Liver (tissue), 5 donors: ENCODE data around the gene TEX12. TPM values are rescaled to one million over a fixed set of nuclear protein-coding genes. Genes with fewer than 3 reads are reported as not detected.

Source experiments
- polyA plus RNA-seq, 2 donors: library from polyadenylated mRNA; stranded (reverse) in 1 of 2; unstranded in 1 of 2; fragments of 200-250 nt in 1 of 2; fragments of >200 nt in 1 of 2; fragmentation: Nextera tagmentation in 1 of 2; extraction: Ambion mirVana in 1 of 2; gene quantifications; one replicate each; pipeline versions ENCODE4 v1.2.1 to v1.2.3, GENCODE V29; 2013 to 2015
- small RNA-seq: library from RNA; depleted of rRNA; stranded (forward); fragments of <200 nt; gene quantifications from one replicate; pipeline ENCODE3, GENCODE V24; 2014
- total RNA-seq, 2 donors: library from RNA; depleted of rRNA; stranded (reverse); fragments of >200 nt; gene quantifications; one replicate each; pipeline ENCODE4 v1.2.3, GENCODE V29; 2014
- donor health status: healthy.
- donor health status: healthy.
- donor health status: healthy.

The TEX12 gene
- total and polyA plus RNA-seq, 4 donors, result 0.07 to 0.42 (median 0.29) TPM; not detected in 1

Small RNA genes lying within 50 kb of the gene (small RNA-seq; reads per million reads assigned to genes)
- gene MRPS36P4, result not detected

Other genes with a start within 250 kb of the TEX12 start
- gene C11orf52, start 248.5 kb upstream of the TEX12 start, total RNA-seq, result 1 to 10 TPM; 4.2 to 5.1 TPM
- gene C11orf52, start 248.5 kb upstream of the TEX12 start, polyA plus RNA-seq, result 10 to 100 TPM in 1 of 2 donors, 1 to 10 TPM in 1; 9.6 to 10.9 TPM
- gene DIXDC1, start 230.0 kb upstream of the TEX12 start, total RNA-seq, result 10 to 100 TPM in 1 of 2 donors, 1 to 10 TPM in 1; 7.3 to 12.5 TPM
- gene DIXDC1, start 230.0 kb upstream of the TEX12 start, polyA plus RNA-seq, result 1 to 10 TPM; 2.8 to 4.1 TPM
- 10 to 100 TPM; 15.6 to 16.3 TPM for gene DLAT, start 142.0 kb upstream of the TEX12 start, total RNA-seq
- gene DLAT, start 142.0 kb upstream of the TEX12 start, polyA plus RNA-seq, result 10 to 100 TPM in 1 of 2 donors, 1 to 10 TPM in 1; 8.8 to 10.8 TPM
- under 1 TPM; 0.25 to 0.42 TPM for gene PIH1D2, start 93.4 kb upstream of the TEX12 start, total RNA-seq
- under 1 TPM; 0.43 to 0.52 TPM for gene PIH1D2, start 93.4 kb upstream of the TEX12 start, polyA plus RNA-seq
- gene NKAPD1, start 93.1 kb upstream of the TEX12 start, total RNA-seq, result 10 to 100 TPM in 1 of 2 donors, 1 to 10 TPM in 1; 7.3 to 11.2 TPM
- 1 to 10 TPM; 5.3 to 7.6 TPM for gene NKAPD1, start 93.1 kb upstream of the TEX12 start, polyA plus RNA-seq
- gene TIMM8B, start 80.6 kb upstream of the TEX12 start, total RNA-seq, result 10 to 100 TPM; 23.4 to 80.0 TPM
- 100 to 1,000 TPM in 1 of 2 donors, 10 to 100 TPM in 1; 77.5 to 108 TPM for gene TIMM8B, start 80.6 kb upstream of the TEX12 start, polyA plus RNA-seq
- gene SDHD, start 80.5 kb upstream of the TEX12 start, total RNA-seq, result 100 to 1,000 TPM; 154 to 164 TPM
- 100 to 1,000 TPM; 190 to 277 TPM for gene SDHD, start 80.5 kb upstream of the TEX12 start, polyA plus RNA-seq
- 1 to 10 TPM; 3.8 to 5.2 TPM for gene IL18, start 3.3 kb upstream of the TEX12 start, total RNA-seq
- 1 to 10 TPM; 3.0 to 3.3 TPM for gene IL18, start 3.3 kb upstream of the TEX12 start, polyA plus RNA-seq
- gene BCO2, start 8.1 kb downstream of the TEX12 start, total RNA-seq, result 100 to 1,000 TPM in 1 of 2 donors, under 1 TPM in 1; 0.70 to 190 TPM
- gene BCO2, start 8.1 kb downstream of the TEX12 start, polyA plus RNA-seq, result 100 to 1,000 TPM in 1 of 2 donors, 10 to 100 TPM in 1; 24.4 to 133 TPM
- gene PTS, start 59.1 kb downstream of the TEX12 start, total RNA-seq, result 10 to 100 TPM; 11.3 to 59.5 TPM
- 100 to 1,000 TPM in 1 of 2 donors, 10 to 100 TPM in 1; 39.6 to 106 TPM for gene PTS, start 59.1 kb downstream of the TEX12 start, polyA plus RNA-seq
- gene PLET1, start 93.5 kb downstream of the TEX12 start, total RNA-seq, result not detected
- gene PLET1, start 93.5 kb downstream of the TEX12 start, polyA plus RNA-seq, result not detected